ENCODE results near the gene FOXN4.

Gene FOXN4

DNA sequence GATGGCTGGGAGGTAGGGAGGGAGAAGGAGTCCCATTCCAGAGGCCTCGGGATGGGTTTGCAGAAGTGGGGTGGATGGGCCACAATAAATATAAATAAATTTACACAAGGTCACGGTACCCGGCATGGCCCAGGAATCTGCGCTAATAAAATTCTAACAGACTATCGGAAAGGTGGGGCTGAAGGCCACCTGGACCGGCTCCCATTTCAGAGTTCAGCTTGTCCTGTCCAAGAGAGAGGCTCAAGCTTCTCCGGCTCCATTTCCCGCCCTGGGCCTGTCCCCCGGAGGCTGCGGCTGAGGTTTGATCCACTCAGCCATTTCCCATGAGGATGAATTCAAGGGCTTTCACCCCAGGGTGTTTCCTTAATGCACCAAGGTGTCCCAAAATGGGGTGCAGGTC, 30.2 kb downstream of the FOXN4 start:
- no peak for DNase-seq

DNA sequence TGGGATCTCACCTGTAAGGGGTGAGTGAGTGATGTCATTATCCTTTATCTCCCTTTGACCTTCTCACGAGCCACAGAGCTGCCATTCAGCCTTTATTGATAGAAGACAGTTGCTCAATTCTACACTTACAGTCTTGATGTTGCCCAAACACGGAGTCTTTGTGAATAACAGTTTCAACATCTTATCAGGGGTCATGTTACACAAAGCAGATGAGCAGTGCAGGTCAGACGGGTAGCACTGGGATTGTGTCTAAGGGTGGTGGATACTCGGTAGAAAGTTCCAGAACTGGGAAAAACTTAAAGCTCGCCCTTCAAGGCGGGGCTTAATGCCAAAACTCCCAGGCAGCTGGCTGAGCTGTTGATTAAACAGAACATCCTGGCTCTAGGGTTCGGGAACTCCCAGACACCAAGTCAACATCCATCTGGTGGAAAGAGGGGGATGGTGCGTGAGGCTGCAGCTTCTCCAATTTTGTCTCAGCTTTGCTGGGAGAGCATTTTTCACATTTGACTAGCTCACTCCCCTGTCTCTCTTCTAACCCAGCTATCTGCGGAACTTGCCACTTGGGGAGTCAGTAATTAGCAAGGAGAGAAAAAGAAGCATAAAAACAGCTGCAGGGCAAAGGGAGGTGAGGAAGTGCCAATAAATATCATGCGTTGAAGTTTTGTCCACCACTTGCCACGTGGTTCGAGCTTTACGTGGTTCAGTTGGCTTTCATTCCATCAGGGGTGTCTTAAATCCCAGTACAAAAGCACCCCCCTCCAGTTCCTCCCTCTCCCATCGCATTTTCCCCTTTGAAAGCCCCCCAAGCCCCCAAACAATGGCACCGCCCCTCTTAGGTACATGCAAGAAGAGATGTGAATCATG, 31.0 kb downstream of the FOXN4 start:
- DNase-seq = no peak

DNA sequence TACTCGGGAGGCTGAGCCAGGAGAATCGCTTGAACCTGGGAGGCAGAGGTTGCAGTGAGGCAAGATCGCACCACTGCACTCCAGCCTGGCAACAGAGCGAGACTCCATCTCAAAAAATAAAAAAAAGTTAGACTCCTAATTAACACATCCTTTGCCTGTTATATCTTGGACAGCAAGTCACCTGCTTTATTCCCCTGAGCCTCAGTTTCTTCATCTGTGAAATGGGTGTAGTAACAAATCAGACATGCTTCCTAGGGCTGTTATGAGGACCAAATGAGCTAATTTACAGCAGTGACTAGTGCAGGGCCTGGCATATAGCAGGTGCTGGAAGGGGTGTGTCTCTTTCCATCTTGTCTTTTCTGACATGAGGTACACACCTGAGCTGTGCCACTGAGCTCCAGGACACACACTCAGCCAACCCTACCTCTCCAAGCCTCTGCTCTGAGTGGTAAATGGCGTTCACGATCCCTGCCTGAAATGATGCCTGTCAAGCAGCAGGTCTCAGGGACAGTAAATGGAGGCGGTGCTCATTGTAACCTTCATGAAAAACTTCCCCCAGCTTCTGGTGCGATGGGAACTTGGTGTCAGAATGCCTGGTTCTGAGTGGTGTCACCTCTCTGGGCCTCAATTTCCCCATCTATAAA, 31.7 kb downstream of the FOXN4 start:
- no peak for DNase-seq

DNA sequence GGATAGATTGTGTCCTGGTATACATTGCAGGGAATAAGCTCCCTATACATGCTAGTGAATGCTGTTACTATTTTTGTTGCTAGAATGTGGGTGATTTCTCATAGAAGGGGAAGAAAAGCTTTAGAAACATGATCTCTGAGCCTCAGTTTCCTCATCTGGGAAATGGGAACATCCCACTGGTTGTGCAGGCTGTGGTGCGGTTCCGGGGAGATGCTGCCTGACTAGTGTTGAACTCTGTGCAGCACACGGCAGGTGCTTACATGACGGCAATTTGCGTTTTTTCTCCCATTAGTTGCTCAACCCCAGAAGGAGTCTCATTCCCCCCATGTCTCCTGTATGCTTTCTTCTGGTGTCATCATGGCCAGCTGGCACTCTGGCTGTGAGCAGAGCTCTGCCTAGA, 32.9 kb downstream of the FOXN4 start:
- DNase-seq = no peak

DNA sequence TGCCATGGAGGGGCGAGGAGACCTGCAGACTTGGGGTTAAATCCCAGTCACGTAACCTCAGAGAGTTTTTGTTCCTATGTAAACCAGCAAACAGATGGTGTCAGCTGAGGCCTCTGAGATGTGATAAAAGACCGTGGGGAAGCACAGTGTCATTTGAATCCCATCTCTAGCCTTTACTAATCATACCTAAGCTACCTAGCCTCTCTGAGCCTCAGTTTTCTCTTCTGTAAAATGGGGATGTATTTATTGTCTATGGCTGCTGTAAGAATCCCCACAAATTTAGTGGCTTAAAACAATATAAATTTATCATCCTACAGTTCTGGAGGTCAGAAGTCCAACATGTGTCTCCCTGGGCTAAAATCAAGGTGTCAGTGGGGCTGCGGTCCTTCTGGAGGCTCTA, 33.9 kb downstream of the FOXN4 start:
- no peak for DNase-seq

DNA sequence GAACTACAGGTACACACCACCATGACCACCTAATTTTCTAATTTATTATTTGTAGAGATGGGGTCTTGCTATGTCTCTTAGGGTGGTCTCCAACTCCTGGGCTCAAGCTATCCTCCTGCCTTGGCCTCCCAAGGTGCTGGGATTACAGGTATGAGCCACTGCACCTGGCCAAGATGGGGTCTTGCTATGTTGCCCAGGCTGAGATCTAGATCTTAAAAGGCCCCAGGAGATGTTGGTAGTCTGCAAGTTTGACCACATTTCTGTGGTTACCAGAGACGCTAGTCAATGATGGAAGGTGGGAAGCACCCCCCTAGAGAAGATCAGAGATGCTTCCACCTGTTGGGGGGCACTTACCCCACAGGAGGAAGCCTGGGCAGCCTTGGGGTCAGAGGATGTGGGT, 34.7 kb downstream of the FOXN4 start:
- DNase-seq = no peak

DNA sequence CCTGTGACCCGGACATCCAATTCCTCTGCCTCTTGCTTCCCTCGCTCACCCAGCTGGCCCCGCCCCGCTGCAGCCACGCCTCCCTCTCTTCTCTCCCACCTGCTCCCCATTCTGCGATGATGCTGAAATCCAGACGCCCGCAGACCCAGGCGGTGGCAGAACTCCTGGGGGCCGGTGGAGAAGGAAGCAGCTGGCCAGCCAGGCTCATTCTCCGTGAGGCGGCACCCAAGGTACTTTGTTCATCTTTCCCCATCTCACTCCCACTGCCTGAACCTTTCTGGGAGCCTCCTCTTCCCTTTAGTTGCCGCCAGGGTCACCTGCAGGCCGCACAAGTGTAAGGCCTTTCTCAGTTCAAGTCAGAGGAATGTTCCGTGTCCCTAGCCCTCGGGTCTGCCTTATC, 35.7 kb downstream of the FOXN4 start:
- DNase-seq = peak; percentile 45 to 68

DNA sequence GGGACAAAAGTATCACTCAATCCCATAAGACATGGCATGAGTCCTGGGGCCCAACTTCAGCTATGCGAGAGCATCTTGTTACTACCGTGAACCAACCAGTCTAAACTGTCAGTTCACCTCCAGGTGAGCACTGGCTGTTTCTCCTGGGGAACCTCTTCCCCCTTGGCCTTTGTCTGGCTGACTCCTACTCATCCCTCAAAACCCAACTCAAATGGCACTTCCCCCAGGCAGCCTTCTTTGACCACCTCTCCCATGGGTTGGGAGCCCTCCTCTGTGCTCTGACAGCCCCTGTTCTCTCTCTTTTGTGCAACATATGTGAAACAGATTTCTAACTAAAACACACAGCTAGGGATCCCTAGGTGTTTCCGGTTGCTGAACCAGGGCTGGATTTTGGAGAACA, 37.7 kb downstream of the FOXN4 start:
- DNase-seq = no peak

DNA sequence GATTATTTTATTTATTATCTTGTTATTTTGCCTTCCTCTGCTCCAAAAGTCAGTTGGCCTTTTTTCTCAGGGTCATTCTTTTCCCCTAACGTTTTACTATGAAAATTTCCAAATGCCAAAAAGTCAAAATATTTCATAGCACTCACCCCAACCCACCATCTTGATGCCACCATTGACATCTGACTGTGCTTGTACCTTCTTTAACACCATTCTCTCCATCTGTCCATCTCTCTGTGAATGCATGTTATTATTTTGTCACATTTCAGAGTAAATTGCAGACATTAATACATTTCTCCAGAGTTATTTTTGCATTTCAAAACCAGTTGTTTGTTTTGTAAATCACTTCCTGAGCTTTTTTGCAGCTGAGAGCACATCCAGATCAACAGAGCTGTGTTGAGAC, 38.6 kb downstream of the FOXN4 start:
- DNase-seq = no peak

DNA sequence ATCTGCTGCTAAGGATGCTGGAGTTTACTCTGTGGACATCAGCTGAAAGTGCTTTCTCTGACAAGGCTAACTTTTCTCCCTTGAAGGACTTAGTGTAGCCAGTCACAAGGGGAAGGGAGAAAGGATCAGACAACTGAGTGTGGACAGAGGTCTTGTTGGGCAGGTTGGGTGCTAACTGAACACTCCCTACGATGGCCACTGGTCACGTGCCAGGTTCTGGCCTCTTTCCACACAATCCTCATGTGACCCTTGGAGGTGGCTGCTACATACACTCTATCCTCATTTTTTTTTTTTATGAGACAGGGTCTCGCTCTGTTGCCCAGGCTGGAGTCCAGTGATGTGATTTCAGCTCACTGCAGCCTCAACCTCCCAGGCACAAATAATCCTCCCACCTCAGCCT, 39.7 kb downstream of the FOXN4 start:
- DNase-seq = no peak

DNA sequence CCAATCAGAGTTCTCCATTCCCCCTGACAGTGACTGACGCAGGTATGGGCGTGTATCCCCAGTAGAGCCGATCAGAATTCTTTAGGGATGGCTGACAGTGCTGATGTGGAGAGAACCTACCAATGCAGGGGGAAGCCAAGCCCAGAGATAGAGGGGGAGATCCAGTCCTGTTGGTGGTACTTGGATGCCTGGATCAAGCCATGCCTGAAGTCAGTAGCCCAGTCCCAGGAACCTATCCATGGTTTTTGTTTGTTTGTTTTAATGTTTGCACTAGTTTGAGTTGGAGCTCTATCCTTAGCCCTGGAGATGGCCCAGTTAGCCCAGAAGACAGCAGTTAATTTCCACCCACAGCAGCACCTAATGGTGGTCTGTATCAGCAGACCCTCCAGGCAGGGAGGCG, 40.2 kb downstream of the FOXN4 start:
- DNase-seq = no peak

DNA sequence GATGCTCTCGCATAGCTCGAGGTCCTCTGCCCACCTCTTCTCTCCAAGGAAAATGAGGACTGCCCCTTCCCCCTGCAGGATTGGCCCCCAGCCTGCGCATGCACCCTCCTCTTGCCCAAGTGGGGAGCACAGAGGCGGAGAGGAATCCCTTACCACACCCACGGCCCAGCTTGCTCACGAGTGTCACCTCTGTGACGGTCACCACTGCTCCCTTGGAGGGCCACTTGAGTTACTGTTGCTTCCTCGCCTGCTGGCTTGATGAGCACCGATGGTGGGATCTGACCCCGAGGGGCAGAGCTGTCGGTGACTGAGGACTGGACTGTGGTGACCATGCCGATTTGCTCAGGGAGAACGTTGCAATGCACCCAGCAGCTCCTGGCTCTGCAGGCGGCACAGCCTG, 41.7 kb downstream of the FOXN4 start:
- no peak for DNase-seq

DNA sequence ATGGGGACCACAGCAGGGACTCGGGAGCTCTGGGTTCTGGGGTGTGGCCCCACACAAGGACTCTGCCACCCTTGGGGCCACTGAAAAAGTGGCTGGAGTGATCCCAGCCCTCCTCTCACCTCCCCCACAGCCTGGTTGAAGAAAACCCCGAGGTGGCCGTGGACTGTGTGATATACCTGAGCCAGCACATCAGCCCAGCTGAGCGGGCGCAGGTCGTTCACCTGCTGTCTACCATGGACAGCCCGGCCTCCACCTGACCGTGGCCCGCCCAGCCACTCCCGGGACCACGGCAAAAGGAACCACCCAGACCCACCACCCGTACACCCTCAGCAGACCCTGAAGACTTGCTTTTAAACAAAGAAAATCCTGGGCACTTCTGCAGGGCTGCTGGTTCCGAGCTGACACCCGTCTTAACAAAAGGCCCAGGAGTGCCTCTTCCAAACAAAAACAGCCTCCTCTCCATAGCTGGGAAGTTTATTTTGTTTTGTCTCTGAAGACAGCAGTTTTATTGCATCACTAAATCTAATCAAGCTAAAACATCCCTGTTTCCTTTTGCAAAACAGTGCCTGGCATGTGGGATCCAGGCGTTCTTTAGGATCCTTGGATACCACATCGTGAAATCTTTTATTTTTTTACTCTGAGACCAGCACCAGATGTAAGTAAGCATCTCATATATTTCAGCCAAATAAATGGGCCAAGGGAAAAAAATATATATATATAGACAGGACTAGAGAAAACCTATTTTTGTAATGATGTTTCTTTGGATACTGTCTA, 42.8 kb downstream of the FOXN4 start:
- DNase-seq = no peak

DNA sequence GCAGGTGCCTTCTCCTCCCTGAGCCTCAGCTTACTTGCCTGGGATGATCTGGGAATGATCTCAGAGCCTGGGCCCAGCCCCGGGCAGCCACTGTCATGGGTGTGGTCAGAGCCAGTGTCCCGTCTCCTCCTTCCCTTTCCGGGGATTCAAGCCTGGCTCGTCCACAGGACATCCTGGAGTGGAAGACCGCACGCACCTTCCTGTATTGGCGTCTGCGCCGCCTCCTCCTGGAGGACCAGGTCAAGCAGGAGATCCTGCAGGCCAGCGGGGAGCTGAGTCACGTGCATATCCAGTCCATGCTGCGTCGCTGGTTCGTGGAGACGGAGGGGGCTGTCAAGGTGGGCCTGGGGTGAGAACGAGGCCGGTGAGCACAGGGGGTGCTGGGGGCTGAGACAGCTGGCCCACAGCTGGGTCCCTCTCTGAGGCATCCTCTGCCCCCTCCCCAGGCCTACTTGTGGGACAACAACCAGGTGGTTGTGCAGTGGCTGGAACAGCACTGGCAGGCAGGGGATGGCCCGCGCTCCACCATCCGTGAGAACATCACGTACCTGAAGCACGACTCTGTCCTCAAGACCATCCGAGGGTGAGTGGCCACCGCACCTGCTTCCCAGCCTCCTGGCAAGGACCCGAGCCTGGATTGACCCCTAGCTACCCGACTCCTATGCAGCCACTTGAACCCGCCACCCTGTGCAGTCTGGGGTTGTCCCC, 44.0 kb downstream of the FOXN4 start:
- DNase-seq = no peak

DNA sequence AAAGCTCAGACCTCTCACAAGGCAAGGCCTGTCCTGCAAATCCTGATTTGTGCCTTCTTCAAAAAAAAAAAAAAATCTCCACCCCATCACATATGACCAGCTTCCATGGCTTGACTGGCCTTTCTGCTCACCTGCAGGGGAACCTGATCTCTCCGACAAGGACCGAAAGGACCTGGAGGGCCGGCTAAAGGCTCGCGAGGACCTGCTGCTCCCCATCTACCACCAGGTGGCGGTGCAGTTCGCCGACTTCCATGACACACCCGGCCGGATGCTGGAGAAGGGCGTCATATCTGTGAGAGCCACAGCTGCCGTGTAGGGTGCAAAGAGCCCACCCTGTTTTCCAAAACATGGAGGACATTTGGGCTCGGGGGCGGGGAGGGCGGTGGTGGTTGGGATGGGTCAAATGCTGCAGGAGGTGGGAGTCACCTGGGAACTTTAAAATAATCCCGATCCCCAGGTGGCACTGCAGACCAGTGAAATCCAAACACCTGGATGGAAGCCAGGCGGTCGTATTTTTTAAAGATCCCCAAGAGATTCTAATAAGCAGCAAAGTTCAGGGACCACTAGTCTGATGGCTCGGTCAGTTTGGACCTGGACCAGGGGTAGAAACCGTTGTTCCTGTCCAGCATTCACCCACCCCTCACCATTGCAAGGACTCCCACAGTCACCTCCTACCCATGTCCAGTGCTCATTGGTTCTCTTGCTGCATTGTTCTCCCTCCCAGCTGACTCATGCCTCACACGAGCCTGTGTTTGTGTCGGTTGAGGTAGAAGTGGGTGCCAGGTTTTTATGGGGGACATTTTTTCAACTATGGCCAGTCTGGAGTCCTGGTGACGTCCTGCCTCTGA, 44.8 kb downstream of the FOXN4 start:
- DNase-seq = peak; percentile 81 to 87

DNA sequence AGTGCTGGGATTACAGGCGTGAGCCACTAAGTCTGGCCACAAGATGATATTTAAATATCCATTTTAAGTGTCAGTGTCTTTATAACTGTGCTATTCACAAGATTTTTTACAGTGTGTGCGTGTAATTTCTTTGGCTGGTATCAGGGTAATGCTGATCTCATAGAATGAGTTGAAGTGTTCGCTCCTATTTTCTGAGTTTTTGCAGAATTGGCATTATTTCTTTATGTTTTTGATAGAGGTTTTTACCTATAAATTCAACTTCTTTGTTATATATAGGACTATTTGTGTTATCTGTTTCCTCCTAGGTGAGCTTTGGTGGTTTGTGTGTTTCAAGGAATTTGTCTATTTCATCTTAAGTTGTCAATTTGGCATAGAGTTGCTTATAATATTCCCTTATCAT, 45.6 kb downstream of the FOXN4 start:
- no peak for DNase-seq

DNA sequence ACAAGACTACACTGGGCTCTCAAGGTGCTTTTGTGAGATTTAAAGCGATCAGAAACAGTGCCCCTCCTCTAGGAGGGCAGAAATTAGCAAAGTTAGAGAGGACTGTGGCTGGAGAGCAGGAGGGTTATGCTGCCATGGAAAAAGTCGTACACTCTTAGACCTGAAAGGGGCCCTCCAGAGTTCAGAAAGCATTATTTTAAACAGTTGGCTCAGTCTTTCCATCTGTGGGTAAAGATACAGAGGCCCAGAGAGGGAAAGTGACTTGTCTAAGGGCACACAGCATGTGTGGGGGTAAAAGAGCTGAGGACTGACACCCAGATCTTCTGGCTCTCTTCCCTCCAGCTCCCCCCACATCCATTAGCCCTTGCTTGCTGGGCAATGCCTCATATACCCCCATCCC, 47.1 kb downstream of the FOXN4 start:
- DNase-seq = no peak

DNA sequence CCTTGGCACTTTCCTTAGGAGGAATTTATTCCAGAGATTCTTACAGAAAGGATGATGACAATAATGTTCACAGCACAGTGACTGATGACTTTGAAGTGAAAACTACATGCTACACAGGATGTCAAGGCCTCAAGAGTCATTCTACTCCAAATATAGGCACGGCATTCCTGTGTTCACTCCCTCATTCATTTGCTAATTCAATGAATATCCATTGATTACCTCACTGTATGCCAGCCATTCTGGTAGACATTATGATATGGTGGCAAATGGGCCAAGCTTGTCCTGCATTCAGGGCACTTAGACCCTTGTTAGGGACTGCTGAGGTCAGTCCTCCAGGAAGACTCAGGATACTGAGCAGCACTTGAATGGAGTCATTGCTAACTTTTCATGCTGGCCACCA, 48.0 kb downstream of the FOXN4 start:
- DNase-seq = no peak

DNA sequence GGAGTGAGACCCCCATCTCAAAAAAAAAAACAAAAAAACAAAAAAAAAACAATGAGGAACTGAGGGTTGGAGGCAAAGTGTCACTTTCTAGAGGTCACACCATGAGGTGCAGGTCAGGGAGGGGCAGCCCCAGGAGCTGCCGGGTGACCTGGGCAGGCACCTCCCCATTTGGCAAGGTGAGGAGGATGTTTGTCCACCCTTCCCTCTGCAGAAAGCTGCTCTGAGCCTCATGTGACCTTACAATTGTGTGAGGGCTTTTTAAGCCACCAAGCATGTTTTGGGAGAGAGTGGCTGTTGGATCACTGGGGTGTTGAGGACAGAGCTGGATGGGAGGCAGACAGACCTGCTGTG, 49.6 kb downstream of the FOXN4 start:
- no peak for DNase-seq

DNA sequence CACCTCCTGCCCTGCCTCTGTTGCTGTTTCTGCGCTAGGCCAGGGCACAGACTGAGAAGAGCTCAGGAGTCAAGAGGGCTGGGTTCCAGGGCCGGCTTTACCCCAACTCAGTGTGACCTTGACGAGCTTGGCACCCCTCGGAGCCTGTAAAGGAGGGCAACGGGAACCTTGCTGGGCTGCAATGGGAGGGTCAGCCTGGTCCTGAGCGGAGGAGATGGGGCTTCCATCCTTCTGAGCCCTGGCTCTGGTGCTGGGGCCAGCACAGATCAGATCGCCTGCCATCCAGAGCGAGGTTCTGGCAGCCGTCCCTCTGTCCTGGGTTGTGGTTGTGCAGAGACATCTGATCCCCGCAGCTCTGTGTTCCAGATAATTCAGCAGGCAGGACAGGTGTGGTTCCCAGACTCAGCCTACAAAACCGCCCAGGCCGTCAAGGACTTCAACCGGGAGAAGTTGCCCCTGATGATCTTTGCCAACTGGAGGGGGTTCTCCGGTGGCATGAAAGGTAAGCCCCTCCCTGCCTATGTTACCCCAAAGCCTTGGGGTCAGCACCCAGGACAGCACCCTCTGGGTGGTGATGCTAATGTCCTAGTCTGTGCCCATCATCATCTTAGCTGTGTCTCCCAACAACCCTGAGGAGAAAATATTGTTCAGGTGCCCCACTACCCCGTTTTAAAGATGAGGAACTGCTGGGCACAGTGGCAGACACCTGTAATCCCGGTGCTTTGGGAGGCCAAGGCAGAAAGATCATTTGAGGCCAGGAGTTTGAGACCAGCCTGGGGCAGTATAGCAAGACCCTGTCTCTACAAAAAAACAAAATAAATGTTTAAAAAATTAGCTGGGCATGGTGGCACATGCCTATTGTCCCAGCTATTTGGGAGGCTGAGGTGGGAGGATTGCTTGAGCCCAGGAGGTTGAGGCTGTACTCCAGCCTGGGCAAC, 50.2 kb downstream of the FOXN4 start:
- DNase-seq = no peak

DNA sequence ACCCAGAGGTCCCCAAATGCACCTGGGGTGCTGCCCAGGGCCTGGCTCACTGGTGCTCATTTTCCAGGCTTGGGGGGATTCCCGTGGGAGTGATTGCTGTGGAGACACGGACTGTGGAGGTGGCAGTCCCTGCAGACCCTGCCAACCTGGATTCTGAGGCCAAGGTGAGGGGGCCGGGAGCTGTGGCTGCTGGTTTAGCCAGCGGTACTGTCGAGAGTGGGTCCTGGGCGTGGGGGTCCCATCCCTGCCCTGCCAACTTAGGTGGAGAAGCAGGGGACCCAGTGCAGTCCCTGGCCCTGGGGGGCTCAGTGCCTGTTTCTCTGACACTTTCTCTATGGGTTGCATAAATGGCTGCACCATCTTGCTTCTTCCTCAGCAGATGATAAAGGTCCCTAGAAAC, 50.9 kb downstream of the FOXN4 start:
- DNase-seq = no peak
